ENCODE data around the gene OSBPL6. TPM values are rescaled to one million over a fixed set of nuclear protein-coding genes. Genes with fewer than 3 reads are reported as not detected.
"Not testable (repeated sequence)": the region's sequence is repeated elsewhere in the genome, so short reads cannot be mapped to it uniquely, and the experiment has no call there.

The OSBPL6 gene
- total RNA-seq, 1 experiment from 2014 or later = 18.3 TPM

GRCh38 chr2:178333851-178334250 lies 139.5 kb downstream of the OSBPL6 start:
- DNase-seq (ENCODE audit: low read depth) = no peak

DNA sequence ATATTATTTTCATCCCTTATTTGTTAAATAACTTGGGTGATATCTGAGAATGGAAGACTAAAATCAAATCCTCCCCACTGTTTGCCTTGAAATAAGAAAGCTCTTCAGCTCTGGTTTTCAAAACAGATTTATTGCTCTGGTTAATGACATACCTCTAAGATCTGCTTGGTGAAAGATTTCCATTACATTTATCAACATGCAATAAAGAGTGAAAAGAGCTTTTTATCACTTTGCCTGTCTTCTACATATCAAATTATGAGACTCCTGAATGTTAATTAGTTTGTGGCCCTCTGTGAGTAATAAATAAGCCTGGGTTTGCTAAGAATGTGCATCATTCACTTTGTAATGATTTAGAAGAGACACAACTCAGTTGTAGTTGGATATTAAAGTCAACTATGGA lies 140.9 kb downstream of the OSBPL6 start:
- no peak for DNase-seq (ENCODE audit: low read depth)

GRCh38 chr2:178344121-178344520 lies 149.8 kb downstream of the OSBPL6 start:
- no peak for DNase-seq (ENCODE audit: low read depth)

- no peak for DNase-seq (ENCODE audit: low read depth)
These were observed 151.6 kb downstream of the OSBPL6 start for GRCh38 chr2:178345951-178346350.

GRCh38 chr2:178350051-178350450 lies 155.7 kb downstream of the OSBPL6 start:
- DNase-seq (ENCODE audit: low read depth) = no peak

- not testable (repeated sequence) for DNase-seq (ENCODE audit: low read depth)
These were observed 163.4 kb downstream of the OSBPL6 start for GRCh38 chr2:178357704-178358103.

- DNase-seq (ENCODE audit: low read depth) = no peak
These were observed 165.0 kb downstream of the OSBPL6 start for GRCh38 chr2:178359192-178359912.

DNA sequence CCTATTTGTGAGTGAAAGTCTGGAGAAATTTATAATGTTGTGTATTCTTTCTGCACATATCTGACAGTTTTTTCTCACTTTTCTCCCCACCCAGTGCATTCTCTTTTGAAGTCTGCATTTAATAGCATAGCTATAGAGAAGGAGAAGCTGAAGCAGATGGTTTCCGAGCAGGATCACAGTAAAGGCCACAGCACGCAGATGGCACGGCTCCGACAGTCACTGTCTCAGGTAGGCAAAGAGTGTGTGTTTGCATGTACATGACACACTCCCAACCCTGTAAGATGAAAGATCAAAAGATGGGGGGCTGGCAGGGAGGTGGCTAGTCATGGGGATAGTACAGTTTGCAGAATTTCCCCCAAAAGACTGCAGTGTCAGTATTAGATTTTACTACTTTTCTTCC lies 167.3 kb downstream of the OSBPL6 start:
- DNase-seq (ENCODE audit: low read depth) = no peak

DNA sequence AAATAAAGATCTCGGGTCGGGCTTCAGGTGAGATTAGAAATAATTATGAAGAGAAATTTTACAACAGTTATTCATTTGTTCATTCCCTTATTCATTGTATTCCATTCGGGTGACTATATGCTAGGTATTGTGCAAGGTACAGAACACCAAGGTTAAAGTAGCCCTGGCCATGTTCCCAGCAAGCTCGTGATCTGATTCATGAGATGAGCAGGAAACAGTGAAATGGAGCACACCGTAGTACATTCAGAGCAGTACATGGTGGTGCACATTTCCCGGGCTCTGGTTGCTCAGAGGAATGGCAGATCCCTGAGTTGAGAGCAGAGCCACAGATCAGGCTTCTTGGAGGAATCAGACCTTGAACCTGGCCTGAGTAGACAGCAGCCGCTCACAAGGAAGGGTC lies 168.9 kb downstream of the OSBPL6 start:
- DNase-seq (ENCODE audit: low read depth) = peak; percentile 46

DNA sequence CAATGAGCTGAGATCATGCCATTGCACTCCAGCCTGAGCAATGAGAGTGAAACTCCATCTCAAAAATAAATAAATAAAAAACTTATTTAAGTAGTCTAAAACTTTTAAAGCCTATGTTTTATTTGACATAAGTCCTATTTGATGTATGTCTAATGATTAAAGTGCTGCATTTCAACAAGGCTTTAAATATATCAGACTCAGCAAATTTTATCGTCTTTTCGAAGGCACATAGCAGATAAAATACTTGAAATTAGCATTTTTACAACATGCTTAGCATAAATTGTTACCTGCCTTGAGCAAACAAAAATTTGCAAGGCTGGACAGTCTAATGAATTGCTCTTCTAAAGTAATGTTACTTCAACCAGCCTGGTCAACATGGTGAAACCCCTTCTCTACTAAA lies 170.8 kb downstream of the OSBPL6 start:
- DNase-seq (ENCODE audit: low read depth) = no peak

DNA sequence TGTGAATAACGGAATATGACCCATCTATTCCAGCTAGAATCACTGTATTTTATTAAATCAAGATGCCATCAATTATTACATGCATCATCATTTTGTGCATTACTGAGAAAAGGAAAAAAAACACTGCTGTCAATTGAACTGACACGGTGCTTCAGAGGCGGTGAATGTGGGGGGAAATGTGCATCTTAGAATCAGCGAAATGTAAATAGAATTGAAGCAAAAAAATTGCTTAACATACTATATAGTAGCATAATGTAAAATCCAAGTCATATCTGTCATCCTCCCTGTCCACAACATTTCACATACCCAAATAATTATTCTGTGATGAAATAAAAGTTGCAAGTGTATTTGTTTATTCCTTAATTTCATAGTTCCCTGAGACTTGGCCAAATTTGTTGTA lies 172.1 kb downstream of the OSBPL6 start:
- DNase-seq (ENCODE audit: low read depth) = no peak

DNA sequence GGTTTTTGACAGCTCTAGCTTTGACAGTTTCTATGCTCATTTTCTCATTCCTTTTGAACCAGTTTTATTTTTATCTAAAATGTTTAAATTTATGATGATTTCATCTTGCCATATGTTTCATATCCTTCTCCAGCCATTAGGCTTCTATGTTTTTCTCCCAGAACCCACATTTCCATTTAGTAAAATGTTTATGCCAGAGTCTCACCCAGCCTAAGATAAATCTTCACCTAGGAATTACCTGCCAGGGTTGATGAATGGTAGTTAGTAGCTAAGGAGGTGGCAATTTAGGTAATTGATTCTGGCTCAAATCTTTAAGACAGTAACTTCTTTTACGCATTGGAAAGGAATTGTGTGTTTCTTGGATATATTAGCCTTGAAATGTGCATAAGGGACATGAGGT lies 173.0 kb downstream of the OSBPL6 start:
- DNase-seq (ENCODE audit: low read depth) = no peak

- no peak for DNase-seq (ENCODE audit: low read depth)
These were observed 180.6 kb downstream of the OSBPL6 start for GRCh38 chr2:178374865-178375264.

- DNase-seq (ENCODE audit: low read depth) = peak; percentile 6
These were observed 182.7 kb downstream of the OSBPL6 start for GRCh38 chr2:178377046-178377445.

GRCh38 chr2:178379162-178380004 lies 185.1 kb downstream of the OSBPL6 start:
- no peak for DNase-seq (ENCODE audit: low read depth)

DNA sequence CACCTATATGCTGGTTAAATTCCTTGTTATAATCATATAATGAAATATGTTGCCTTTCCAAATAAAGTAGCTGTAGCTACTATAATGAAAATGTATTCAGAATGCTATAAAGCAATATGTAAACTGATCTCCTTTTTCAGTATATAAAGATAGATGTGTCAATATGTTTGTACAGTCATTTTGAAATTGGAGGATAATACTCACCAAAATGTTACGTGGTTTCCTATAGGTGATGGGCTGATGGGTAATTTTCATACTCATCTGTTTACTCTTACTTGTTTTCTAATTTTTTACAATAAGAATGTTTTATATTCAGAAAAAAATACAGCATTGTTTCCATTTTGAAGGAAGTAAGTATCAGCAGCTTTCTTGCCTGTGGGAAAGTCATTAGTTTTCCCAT lies 186.5 kb downstream of the OSBPL6 start:
- DNase-seq (ENCODE audit: low read depth) = no peak

DNA sequence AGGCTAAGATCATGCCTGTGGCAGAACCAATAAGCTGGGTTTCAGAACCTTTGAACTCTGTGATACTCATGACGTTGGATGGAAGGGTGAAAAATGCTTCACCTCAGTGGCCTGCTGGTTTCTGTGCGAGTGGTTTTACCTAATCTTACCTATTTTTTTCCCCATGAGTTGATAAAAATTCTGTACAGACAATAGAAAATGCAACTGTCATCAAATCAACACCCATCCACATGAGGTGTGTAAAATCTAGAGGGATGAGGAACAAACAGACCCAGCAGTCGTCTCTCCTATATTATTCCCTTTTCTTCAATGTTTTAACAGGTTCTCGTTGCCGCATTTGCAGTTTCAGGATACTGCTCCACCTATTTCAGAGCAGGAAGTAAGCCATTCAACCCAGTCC lies 189.4 kb downstream of the OSBPL6 start:
- DNase-seq (ENCODE audit: low read depth) = no peak

DNA sequence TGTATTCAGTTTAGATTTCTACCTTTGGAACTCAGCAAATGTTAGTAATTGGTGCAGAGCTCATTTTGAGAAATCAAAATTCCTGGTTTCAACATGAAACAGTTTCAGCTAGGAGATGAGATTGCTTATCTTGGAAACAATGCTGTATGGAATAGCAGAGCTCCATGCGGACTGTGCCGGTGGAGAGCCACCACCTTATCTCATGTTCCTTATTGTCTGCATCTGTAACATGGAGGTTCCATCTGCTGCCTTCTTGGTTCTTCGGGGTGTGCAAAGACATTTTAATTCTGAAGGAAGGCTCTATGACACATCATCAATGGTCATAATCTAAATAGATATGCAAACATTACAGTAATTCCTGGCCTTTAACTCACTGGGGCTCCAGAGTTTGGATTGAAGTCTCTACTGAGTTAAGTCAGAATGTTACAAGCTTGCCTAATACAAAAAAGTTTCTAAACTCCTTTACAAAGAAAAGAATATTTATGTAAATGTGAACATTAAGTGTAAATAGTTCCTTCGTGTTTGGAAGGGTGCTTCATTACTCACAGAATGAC lies 191.4 kb downstream of the OSBPL6 start:
- no peak for DNase-seq (ENCODE audit: low read depth)

DNA sequence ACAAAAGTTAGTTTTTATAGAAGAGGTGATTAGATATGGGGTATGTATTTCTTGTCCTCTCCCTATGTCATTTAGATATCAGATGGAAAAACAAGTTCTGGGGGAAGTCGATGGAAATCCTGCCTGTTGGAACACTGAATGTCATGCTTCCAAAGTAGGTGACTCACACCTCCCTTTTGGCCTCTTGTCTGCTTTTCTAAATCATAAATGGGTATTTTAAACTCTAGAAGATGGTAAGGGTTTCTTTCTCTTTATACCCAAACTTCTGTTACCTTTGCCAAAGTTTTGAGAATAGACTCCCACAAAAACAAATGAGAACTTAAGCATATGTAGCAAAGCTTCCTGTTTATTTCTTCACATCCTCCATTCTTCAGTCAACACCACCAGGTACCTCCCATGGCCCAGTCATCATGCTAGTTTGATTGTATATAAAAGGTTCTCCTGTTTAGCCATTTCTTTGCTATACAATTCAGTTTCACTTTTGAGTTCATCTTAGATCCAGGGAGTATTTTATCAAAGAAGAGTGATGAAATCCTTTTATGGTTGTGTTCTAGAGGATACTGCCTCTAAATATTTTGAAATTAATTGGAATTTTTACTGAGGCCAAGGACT lies 192.8 kb downstream of the OSBPL6 start:
- DNase-seq (ENCODE audit: low read depth) = no peak

GRCh38 chr2:178388287-178388686 lies 194.0 kb downstream of the OSBPL6 start:
- no peak for DNase-seq (ENCODE audit: low read depth)

DNA sequence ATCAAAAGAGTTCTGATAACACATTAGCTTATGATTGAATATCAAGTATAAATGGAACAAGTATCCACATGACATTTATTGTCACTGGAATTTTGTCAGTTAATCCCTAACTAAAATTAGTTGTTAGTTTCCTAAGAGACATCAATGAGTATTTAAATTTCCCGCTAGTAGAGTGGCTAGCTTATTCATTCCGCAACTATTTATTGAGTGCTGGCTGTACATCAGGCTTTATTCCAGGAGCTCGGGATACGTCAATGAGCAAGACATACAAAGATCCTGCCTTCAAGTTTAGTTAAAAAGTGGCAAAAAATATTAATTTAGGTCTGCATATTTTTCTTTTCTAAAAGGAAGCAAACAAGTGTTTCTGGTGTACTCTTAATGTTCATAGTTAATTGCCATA lies 197.4 kb downstream of the OSBPL6 start:
- DNase-seq (ENCODE audit: low read depth) = no peak

DNA sequence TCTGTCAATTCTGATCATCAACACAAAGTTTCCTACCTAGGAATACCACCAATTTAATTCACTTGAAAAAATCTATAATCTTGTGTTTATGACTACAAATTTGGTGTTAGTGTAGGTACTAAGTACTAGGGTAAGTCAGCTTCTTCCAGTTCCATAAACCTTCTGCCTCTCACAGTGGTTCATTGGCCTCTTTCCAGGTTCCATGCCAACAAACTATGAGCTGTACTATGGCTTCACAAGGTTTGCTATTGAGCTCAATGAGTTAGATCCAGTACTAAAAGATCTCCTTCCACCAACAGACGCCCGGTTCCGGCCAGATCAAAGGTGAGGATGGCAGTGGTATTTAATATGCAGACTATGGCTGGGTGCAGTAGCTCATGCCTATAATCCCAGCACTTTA lies 197.9 kb downstream of the OSBPL6 start:
- DNase-seq (ENCODE audit: low read depth) = peak; percentile 68
